GM12872 (cell line): Measurements from ENCODE around the gene KHK.

ENCODE experiments used
- TF ChIP-seq, protein P1 (sequence below): IDR thresholded peaks from 3 replicates; pipeline ENCODE4 v1.5.1; 2011; ENCODE audit warnings: low read depth, mild to moderate bottlenecking, low read length, moderate library complexity; ENCODE audit not compliant: insufficient read depth

KHK gene

DNA sequence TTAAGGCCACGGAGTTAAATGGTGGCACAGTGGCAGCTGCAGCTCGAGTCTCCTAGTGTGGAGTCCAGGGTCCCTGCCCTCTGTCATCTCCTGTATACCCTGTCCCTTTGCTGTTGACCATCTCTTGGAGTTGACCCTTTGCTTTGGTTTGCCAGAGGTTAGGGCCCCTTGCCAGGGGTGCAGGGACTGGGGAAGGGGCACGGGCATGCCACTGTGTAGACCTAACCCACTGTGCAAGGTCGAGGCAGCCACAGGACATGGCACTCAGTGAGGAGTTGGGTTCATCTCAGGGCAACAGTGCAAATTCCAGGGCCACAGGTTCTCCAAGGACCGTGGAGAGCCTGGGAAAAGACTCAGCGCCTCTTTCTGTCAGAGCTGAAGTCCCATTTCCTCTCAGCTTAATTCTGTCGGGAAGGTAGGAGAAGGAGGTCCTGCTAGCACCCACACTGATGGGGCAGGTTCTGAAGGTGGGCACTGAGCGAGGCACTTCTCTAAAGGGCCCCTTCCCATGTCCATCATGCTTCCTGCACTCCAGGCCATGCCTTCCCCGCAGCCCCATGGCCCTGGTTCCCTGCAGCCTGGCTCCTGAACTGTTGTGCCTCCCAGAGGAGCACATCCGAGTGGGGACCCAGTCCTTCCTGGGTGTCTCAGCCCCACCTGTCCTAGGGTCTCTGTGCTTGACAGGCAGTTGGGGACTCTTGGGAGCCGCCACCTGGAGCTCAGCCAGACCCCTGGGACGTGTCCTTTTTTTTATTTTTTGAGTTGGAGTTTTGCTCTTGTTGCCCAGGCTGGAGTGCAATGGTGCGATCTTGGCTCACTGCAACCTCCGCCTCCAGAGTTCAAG, 2.8 kb downstream of the KHK start:
- TF ChIP-seq, protein P1, sequence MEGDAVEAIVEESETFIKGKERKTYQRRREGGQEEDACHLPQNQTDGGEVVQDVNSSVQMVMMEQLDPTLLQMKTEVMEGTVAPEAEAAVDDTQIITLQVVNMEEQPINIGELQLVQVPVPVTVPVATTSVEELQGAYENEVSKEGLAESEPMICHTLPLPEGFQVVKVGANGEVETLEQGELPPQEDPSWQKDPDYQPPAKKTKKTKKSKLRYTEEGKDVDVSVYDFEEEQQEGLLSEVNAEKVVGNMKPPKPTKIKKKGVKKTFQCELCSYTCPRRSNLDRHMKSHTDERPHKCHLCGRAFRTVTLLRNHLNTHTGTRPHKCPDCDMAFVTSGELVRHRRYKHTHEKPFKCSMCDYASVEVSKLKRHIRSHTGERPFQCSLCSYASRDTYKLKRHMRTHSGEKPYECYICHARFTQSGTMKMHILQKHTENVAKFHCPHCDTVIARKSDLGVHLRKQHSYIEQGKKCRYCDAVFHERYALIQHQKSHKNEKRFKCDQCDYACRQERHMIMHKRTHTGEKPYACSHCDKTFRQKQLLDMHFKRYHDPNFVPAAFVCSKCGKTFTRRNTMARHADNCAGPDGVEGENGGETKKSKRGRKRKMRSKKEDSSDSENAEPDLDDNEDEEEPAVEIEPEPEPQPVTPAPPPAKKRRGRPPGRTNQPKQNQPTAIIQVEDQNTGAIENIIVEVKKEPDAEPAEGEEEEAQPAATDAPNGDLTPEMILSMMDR: no peak

DNA sequence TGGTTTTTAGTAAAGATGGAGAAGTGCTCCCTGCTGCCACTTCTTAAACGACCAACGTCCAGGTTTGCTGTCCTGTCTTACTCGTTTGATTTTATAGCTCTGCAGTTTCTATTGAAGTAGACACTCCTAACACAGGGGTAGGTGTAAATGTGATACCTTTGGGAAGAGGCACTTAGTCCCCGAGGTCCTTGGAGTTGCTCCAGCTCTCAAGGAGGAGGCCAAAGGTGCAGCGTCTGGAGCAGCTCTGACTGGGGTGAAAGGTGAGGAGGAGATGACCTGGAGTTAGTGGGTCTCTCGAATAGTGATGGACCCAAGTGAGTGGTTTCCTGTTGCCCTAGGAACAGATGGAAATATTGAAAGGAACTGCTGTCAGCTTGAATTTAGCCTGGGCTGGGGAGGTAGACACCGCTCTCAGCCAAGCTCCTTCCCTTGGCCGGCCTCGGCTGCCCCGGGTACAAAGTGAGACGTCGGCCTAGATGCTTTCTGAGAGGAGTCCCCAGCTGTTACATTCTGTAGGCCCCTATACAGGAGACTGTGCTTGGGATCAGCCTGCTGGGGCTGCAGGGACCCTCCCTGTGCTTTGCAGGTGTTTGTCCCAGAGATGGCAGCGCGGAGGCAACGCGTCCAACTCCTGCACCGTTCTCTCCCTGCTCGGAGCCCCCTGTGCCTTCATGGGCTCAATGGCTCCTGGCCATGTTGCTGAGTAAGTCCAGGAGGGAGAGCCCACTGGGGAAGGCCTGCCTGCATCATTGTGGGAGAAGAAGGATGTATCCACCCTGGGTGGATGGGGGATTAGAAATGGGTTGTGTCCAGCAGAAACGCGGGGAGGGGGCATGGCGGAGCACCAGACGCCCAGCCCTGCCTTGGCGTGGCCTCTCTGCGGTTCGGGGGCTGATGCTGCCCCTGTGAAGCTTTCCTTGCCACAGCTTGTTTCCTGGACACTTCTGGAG, 5.4 kb downstream of the KHK start:
- TF ChIP-seq, protein P1: no peak

DNA sequence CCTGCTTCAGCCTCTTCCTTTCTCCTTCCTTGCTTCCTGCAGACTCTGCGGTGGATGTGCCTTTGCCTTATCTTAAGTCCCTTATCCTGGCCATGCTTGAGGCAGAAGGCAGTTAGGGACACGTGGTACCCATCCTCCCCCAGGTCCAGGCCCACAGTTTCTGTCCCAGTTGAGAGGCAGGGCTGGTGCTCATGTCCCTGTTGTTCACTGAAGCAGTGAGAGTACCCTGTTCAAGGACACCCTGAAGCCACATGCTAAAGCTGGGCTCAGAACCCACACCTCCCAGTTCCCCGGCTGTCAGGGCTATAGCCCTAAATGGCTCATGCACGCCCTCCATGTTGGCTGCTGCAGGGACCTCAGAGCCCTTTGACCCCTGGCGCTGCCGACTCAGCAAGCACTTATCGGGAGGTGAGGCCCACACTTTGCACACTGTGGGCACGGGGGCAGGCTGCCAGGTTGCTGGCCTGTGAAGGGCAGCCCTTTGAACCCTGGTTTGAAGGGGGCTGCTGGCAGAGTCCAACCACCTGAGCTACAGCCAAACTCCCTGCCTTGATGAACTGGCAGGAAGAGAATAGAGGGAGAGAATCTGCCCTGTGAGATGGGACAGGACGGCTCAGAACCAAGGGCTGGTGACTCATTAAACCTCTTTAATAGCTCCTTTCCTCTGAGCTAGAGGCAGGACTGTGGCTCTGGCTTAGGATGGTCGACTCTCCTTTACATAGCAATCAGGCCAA, 6.3 kb downstream of the KHK start:
- TF ChIP-seq, protein P1: no peak

DNA sequence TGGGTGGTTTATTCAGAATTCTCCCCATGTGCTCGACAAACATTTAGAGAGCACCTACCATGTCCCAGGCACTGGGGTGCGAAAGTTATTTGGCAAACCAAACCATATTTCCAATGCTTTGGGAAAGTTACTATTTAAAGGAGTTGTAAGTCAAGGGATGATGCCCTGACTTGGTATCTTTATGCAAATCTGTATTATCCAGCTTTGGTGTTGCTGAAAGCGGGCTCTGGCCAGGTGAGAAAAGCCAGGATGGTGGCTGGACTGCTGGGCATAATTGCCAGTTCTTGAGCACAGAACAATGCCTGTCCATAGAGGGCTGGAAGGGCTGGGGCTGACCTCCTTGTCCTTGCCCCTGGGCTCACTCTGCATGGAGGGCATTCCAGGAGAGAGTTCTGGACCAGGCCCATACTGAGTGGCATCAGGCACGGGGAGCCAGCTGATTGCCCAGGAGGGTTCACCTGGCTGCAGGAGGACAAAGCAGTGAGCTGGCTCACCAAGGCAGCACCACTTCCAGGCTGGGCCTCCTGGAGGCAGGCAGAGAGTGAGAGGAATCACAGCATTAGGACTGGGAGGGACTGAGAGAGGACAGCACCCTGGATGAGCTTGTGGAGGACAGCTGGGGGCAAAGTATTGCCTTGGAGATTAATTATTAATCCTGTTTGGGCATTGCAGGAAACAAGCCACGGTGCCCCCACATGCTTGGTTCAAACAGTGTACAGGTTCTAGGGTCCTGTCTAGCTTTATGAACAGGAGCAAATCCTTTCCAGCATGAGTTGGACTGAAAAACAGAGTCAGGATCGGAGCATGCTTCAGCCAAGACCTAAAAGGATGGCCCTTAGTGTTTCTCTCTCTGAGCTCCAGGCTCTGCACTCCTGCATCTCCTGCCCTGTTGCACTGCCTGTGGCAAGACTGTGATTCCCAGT, 7.1 kb downstream of the KHK start:
- TF ChIP-seq, protein P1: no peak

DNA sequence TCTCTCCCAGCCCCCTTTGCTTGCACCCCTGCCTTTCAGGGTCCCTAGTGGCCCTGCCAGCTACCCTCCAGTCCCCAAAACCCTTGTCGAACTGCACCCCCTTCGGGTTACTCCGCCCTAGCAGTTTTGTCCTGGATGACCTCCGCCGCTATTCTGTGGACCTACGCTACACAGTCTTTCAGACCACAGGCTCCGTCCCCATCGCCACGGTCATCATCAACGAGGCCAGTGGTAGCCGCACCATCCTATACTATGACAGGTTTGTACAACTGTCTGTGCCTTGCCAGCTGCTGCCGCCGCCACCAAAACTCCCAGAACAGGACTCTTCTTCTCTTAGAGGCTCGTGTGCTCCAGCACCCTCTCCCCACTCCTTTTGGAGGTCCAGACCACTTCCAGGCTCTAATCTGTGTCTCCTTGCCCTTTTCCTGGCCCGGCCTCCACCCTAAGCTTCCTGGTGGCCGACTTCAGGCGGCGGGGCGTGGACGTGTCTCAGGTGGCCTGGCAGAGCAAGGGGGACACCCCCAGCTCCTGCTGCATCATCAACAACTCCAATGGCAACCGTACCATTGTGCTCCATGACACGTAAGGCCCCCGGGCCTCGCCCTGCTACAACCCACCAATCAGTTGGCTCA, 7.9 kb downstream of the KHK start:
- TF ChIP-seq, protein P1: no peak

DNA sequence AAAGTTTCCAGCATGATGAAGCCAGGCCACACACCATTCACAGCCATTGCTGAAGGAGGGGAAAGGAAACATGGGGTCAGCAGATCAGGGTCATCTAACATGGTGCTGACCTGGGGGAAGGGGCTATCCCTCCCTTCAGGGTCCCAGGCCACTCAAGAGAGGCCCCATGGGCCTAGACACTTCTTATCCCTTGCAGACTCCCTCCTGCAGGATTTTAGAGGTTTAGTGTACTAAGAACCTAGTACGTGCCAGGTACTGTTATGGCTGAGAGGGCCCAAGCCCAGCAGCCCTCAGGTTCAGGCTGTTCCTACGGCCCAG, 8.8 kb downstream of the KHK start:
- TF ChIP-seq, protein P1: no peak
